Fibroblast of the aortic adventitia (primary cell): ENCODE measurements around the gene TMEM33. TPM values are rescaled to one million over a fixed set of nuclear protein-coding genes. Genes with fewer than 3 reads are reported as not detected.
"Not testable (repeated sequence)": the region's sequence is repeated elsewhere in the genome, so short reads cannot be mapped to it uniquely, and the experiment has no call there.

Experiments used
- DNase-seq: peaks from one replicate; pipeline ENCODE4 v3.0.0-alpha.2; 2010; ENCODE audit warnings: low read depth
- H3K4me3 ChIP-seq: 2 replicates; pipeline ENCODE4 v1.5.1; 2011; ENCODE audit warnings: low read depth, mild to moderate bottlenecking, control low read depth, low read length, moderate library complexity
- CTCF ChIP-seq: IDR thresholded peaks from 2 replicates; pipeline ENCODE4 v1.5.1; 2011; ENCODE audit warnings: mild to moderate bottlenecking, low read length, control low read depth, inconsistent platforms; ENCODE audit not compliant: insufficient read depth
- total RNA-seq: library from RNA; depleted of rRNA; stranded (reverse); fragments of >200 nt; gene quantifications from 2 replicates; pipeline ENCODE4 v1.2.3, GENCODE V29; 2012; ENCODE audit warnings: low replicate concordance

The TMEM33 gene
- total RNA-seq, 1 donor = 64.4 TPM

GRCh38 chr4:41890085-41890484 is 45.1 kb upstream of the TMEM33 start:
- no peak for TF ChIP-seq CTCF
- no peak overlapping the region for H3K4me3 ChIP-seq
- DNase-seq = no peak

- no peak for TF ChIP-seq CTCF
- no peak overlapping the region for H3K4me3 ChIP-seq
- DNase-seq = no peak
Measured at GRCh38 chr4:41896648-41897047, 38.6 kb upstream of the TMEM33 start.

GRCh38 chr4:41897698-41898097 is 37.5 kb upstream of the TMEM33 start:
- no peak for TF ChIP-seq CTCF
- no peak for DNase-seq
- H3K4me3 ChIP-seq = no peak overlapping the region

GRCh38 chr4:41909136-41909535 is 26.1 kb upstream of the TMEM33 start:
- not testable (repeated sequence) for DNase-seq, H3K4me3 ChIP-seq

GRCh38 chr4:41912546-41912945 is 22.7 kb upstream of the TMEM33 start:
- no peak overlapping the region for H3K4me3 ChIP-seq
- no peak for DNase-seq
- no peak for TF ChIP-seq CTCF

- DNase-seq = no peak
- no peak overlapping the region for H3K4me3 ChIP-seq
- no peak for TF ChIP-seq CTCF
Measured at GRCh38 chr4:41913509-41913908, 21.7 kb upstream of the TMEM33 start.

- no peak for DNase-seq
- no peak overlapping the region for H3K4me3 ChIP-seq
- no peak for TF ChIP-seq CTCF
Measured at GRCh38 chr4:41918278-41918677, 17.0 kb upstream of the TMEM33 start.

- DNase-seq, H3K4me3 ChIP-seq: not testable (repeated sequence)
Measured at GRCh38 chr4:41920416-41920815, 14.8 kb upstream of the TMEM33 start.
